ENCODE data around the gene CRYBB3. TPM values are rescaled to one million over a fixed set of nuclear protein-coding genes. Genes with fewer than 3 reads are reported as not detected.

Gene CRYBB3
- total and polyA plus RNA-seq, 2 donors (not counting 3 experiments of a cell fraction or from before 2014, with no cell fraction given): 0.59 to 1.2 TPM

DNA sequence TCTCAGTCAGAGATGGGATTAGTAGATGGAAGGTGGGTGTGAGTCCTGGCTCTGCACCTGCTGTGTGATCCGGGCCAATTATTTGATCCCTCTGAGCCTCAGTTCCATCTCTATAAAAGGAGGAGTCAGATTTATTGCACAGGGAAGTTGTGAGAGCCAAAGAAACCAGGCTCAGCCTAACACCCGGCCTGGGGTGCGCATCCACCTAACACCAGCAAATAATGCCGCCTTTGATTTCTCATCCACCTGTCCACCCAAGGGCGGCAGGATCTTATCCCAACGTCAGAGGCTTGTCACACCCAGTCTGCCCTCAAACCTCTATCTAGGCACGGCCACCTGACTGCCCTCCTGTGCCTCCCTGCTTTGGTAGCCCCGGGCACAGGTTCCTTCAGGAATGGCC lies 22.1 kb downstream of the CRYBB3 start:
- no peaks in the 10 kb centered on the region for H3K79me2 ChIP-seq (ENCODE audit: control insufficient read depth, insufficient read depth, low read length)
- no peaks in the 10 kb centered on the region for H3K4me1 ChIP-seq (ENCODE audit: control insufficient read depth, extremely low read depth, insufficient read depth, low read length)
- H3K27ac ChIP-seq (ENCODE audit: insufficient read depth, low read depth, low read length): no peak overlapping the region
- ChIA-PET POLR2A (no interaction called here), CTCF (no interaction called here)
- no peak overlapping the region for H3K4me2 ChIP-seq (ENCODE audit: insufficient read depth, low read length)
- H3K36me3 ChIP-seq (ENCODE audit: control insufficient read depth in 2 of 2, extremely low read depth in 1 of 2, insufficient read depth in 2 of 2, low read length in 2 of 2): no peaks in the 10 kb centered on the region
- no TSS peak for BruUV-seq (replicated peaks)
- DNase-seq (ENCODE audit: low read depth, low spot score) (no peak), FAIRE-seq (no peak)
- H3K9me3 ChIP-seq (replicated peaks; ENCODE audit: control insufficient read depth, insufficient read depth, low read length): no peaks in the 10 kb centered on the region
- no peaks in the 10 kb centered on the region for H4K20me1 ChIP-seq (replicated peaks; ENCODE audit: control insufficient read depth, extremely low read depth, insufficient read depth, low read length)
- H3K27me3 ChIP-seq (ENCODE audit: control insufficient read depth in 2 of 2, insufficient read depth in 2 of 2, low read length in 2 of 2): peaks cover 2 to 10% of the 10 kb centered on the region in 2 experiments
- no peak overlapping the region for H3K4me3 ChIP-seq (replicated peaks in 1 of 3; ENCODE audit: insufficient read depth in 1 of 3, low read depth in 1 of 3, low read length in 3 of 3)
- no peaks in the 10 kb centered on the region for H3K9me1 ChIP-seq (replicated peaks; ENCODE audit: control insufficient read depth, extremely low read depth, insufficient read depth, low read length)
- dilution Hi-C loops (cut with MboI; ENCODE audit: extremely low pct_ligation_motif_present, low sequenced_read_pairs): no loop called here
- intact Hi-C loops (cut with micrococcal nuclease): no loop called here
- no peak overlapping the region for H2AFZ ChIP-seq (ENCODE audit: low read depth, low read length)
- H3K9ac ChIP-seq (replicated peaks; ENCODE audit: extremely low read depth, insufficient read depth, low read length): no peak overlapping the region
- TF ChIP-seq, protein P1, sequence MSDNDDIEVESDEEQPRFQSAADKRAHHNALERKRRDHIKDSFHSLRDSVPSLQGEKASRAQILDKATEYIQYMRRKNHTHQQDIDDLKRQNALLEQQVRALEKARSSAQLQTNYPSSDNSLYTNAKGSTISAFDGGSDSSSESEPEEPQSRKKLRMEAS (IDR thresholded peaks at IDR 0.05; ENCODE audit: insufficient read depth, insufficient read length): no peak
- TF ChIP-seq POLR2A (IDR thresholded peaks at IDR 0.05; ENCODE audit: low read depth, low read length): no peak
- TF ChIP-seq GATA2 (IDR thresholded peaks at IDR 0.05; ENCODE audit: insufficient read depth, insufficient read length, low read depth, low read length): no peak
- TF ChIP-seq CTCF (IDR thresholded peaks at IDR 0.05; ENCODE audit: extremely low read depth in 1 of 2, insufficient read depth in 1 of 2, low read depth in 1 of 2, low read length in 2 of 2): no peak
- TF ChIP-seq MYC (IDR thresholded peaks at IDR 0.05; ENCODE audit: low read depth, low read length): no peak
- TF ChIP-seq JUN (IDR thresholded peaks at IDR 0.05; ENCODE audit: borderline replicate concordance, insufficient read depth, insufficient read length, low read depth): no peak
- TF ChIP-seq EZH2 (IDR thresholded peaks at IDR 0.05; ENCODE audit: borderline replicate concordance, low read depth, low read length, severe bottlenecking): no peak
- TF ChIP-seq FOS (IDR thresholded peaks at IDR 0.05; ENCODE audit: borderline replicate concordance, insufficient read depth, low read length): no peak
- no peak for TF ChIP-seq POLR2AphosphoS5 (IDR thresholded peaks at IDR 0.05; ENCODE audit: insufficient read depth, low read depth, low read length)

All from endothelial cell of umbilical vein (primary cell).